ENCODE results near the gene TP73.

The TP73 gene

DNA sequence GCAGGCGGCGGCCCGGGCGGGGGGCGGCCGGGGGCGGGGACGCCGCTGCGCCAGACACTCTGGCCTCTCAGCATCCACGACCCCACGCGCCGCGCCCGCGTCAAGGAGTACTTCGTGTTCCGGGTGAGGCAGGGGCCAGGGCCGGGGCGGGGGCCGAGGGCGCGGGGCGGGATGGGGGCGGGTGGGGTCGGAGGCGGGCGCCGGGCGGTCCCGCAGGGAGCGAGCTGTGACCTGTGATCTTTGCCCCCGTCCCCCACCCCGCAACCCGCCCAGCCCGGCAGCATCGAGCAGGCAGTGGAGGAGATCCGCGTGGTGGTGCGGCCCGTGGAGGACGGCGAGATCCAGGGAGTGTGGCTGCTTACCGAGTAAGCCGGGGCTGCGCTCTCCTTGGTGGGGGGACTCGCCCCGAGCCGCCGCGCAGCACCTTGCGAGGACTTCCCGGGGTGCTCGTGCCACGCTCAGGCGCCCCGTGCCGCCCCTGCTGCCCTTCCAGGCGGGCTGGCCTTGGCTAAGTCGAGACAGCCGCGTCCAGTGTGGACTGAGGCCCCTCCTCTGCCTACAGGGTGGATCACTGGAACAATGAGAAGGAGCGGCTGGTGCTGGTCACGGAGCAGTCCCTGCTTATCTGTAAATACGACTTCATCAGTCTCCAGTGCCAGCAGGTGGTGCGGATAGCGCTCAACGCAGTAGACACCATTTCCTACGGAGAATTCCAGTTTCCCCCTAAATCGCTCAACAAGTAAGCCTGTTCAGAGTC lies 27.0 kb upstream of the TP73 start:
- no peak for DNase-seq (ENCODE audit: low spot score)
- in situ Hi-C loops (cut with MboI; ENCODE audit: low sequenced_read_pairs, unreplicated experiment): no loop called here
- TF ChIP-seq, protein P1, sequence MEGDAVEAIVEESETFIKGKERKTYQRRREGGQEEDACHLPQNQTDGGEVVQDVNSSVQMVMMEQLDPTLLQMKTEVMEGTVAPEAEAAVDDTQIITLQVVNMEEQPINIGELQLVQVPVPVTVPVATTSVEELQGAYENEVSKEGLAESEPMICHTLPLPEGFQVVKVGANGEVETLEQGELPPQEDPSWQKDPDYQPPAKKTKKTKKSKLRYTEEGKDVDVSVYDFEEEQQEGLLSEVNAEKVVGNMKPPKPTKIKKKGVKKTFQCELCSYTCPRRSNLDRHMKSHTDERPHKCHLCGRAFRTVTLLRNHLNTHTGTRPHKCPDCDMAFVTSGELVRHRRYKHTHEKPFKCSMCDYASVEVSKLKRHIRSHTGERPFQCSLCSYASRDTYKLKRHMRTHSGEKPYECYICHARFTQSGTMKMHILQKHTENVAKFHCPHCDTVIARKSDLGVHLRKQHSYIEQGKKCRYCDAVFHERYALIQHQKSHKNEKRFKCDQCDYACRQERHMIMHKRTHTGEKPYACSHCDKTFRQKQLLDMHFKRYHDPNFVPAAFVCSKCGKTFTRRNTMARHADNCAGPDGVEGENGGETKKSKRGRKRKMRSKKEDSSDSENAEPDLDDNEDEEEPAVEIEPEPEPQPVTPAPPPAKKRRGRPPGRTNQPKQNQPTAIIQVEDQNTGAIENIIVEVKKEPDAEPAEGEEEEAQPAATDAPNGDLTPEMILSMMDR (IDR thresholded peaks at IDR 0.05; ENCODE audit: borderline replicate concordance, control extremely low read depth, extremely low read depth, insufficient read depth, missing control alignments): no peak

DNA sequence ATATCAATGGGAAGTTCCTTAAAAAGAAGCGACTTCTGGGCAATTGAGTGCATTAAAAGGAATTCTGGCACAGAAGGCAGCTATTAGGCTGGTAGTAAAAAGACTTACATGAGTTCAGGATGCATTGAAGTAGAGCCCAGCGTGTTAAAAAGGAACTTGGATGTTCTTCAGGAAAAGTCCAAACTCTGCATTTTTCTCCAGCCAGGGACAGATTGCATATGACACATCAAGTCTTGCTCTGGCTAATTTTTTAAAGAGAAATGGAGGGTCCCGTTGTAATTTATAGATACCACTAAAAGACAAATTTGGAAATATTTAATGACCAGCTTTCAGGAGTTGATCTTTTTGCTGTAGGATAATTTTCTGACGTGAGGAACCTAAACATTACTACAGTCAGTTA lies 26.3 kb upstream of the TP73 start:
- in situ Hi-C loops (cut with MboI; ENCODE audit: low sequenced_read_pairs, unreplicated experiment): no loop called here
- no peak for DNase-seq (ENCODE audit: low spot score)
- TF ChIP-seq, protein P1 (IDR thresholded peaks at IDR 0.05; ENCODE audit: borderline replicate concordance, control extremely low read depth, extremely low read depth, insufficient read depth, missing control alignments): no peak

DNA sequence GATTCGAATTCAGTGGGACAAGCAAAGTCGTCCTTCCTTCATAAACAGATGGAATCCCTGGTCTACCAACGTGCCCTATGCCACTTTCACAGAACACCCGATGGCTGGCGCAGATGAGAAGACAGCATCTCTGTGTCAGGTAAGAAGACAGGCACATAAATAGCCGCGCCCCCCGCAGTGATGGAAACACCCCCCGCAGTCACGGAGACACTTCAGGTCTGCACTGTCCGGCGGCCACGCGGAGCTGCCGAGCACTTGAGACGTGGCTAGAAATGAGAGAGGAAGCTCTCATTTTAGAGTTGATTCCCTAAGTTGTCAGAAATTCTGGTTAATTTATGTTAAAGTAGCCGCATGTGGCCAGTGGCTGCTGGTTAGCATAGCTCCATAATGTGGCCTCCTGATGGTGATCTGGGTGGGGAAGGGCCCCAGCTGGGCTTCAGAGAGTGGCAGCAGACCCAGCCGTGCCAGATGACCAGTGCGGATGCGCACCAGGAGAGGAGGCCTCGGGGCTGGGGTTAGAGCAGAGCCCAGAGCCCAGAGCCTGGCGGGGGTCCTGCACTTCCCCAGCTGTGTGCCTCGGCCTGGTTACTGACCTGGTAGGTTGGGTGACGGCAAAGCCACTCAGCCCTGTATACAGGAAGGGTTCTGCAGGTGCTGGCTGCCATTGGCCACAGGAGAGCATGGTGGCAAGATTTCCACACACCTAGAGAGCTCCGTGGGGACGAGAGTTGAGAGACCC lies 24.6 kb upstream of the TP73 start:
- in situ Hi-C loops (cut with MboI; ENCODE audit: low sequenced_read_pairs, unreplicated experiment): no loop called here
- DNase-seq (ENCODE audit: low spot score): no peak
- TF ChIP-seq, protein P1 (IDR thresholded peaks at IDR 0.05; ENCODE audit: borderline replicate concordance, control extremely low read depth, extremely low read depth, insufficient read depth, missing control alignments): no peak

DNA sequence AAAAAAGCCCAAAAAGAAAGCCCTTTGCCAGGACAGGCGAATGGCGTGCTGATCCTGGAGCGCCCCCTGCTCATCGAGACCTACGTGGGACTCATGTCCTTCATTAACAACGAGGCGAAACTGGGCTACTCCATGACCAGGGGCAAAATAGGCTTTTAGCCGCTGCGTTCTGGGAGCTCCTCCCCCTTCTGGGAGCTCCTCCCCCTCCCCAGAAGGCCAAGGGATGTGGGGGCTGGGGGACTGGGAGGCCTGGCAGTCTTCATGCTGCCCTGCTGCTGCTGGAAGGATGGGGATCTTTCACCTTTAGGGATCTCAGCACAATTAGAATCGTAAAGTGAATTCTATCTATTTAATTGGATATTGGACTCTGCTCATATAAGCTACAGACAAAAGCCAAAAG lies 23.9 kb upstream of the TP73 start:
- DNase-seq (ENCODE audit: low spot score): no peak
- in situ Hi-C loops (cut with MboI; ENCODE audit: low sequenced_read_pairs, unreplicated experiment): no loop called here
- TF ChIP-seq, protein P1 (IDR thresholded peaks at IDR 0.05; ENCODE audit: borderline replicate concordance, control extremely low read depth, extremely low read depth, insufficient read depth, missing control alignments): no peak

DNA sequence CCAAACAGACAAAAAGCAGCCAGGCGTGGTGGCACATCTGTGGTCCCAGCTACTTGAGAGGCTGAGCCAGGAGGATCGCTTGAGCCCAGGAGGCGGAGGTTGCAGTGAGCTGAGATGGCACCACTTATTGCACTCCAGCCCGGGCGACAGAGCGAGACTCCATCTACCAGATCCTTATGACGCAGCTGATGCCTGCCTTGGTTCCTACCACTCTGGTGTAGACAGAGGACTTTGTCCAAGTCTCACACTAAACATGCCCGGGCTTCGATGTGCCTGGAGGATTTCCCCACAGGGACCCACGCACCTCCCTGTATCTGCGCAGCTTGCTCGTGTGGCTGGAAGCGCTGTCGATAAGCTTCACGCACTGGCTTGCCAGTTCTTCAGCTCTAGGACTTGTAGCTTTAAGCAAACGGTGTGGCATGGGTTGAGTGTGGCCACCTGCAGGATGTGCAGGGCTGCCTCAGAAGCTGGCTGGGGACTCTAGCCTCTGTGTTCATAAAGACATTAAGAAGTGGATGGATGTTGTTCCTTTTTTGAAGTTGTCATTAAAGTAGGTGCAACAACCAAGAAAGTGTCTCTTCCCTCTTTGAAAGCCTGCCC lies 22.7 kb upstream of the TP73 start:
- TF ChIP-seq, protein P1 (IDR thresholded peaks at IDR 0.05; ENCODE audit: borderline replicate concordance, control extremely low read depth, extremely low read depth, insufficient read depth, missing control alignments): no peak
- no peak for DNase-seq (ENCODE audit: low spot score)
- in situ Hi-C loops (cut with MboI; ENCODE audit: low sequenced_read_pairs, unreplicated experiment): no loop called here

DNA sequence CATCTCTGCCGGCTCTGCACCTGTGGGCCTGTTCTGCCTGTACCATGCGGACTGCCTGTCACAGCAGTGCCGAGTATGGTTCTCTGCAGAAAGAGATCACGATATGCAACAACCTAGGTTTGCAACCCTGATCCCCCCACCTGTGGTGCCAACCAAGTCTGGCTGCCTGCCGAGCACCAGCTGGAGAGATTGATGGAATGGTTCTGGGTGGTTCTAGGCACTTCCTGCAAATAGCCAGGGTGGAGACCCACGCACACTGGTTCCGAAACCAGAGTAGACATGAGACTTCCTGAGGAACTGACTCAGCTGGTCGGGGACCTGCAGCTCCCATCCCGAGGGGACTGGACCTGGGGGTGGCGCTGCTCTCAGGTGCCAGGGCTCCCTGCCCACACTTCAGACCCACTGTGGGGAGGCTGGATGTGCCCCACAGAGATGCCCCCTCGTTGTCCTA lies 22.1 kb upstream of the TP73 start:
- TF ChIP-seq, protein P1 (IDR thresholded peaks at IDR 0.05; ENCODE audit: borderline replicate concordance, control extremely low read depth, extremely low read depth, insufficient read depth, missing control alignments): no peak
- DNase-seq (ENCODE audit: low spot score): no peak

More for the DNA sequence above, 22.1 kb upstream of the TP73 start:
- in situ Hi-C loops (cut with MboI; ENCODE audit: low sequenced_read_pairs, unreplicated experiment): no loop called here

Data from GM13976 (cell line).